HCT116 (cell line): Measurements from ENCODE around the gene COL21A1. TPM values are rescaled to one million over a fixed set of nuclear protein-coding genes. Genes with fewer than 3 reads are reported as not detected.

ENCODE experiments used
- ATAC-seq: fragments of 200-7000 bp; cut with Tn5 transposase; 2 replicates; pipeline ENCODE4 v1.9.1; 2020; ENCODE audit warnings: mild to moderate bottlenecking, moderate library complexity
- BruUV-seq: library from RNA; stranded (reverse); fragments of 400-500 nt; replicated peaks from 2 replicates; lab custom pipeline; 2021; lab: Mats Ljungman, UMichigan
- CTCF ChIA-PET: fragments of 300-600 bp; sonication (Branson Sonifier 250); formaldehyde crosslinking; loops from one replicate; lab custom pipeline; 2021; ENCODE audit warnings: antibody characterized with exemption; lab: Charles Lee
- POLR2A ChIA-PET: fragments of 300-600, 350-600 bp; sonication (Branson Sonifier 250); formaldehyde crosslinking; loops from one replicate; lab custom pipeline; 2021; ENCODE audit warnings: antibody characterized with exemption; lab: Charles Lee
- RAD21 ChIA-PET, 2 experiments: fragments of 300-600 bp; sonication (Branson Sonifier 250); formaldehyde crosslinking; loops; one replicate each; lab custom pipeline; 2023; ENCODE audit warnings: low total read pairs in 2 of 2; ENCODE audit not compliant: uncharacterized antibody in 2 of 2, unreplicated experiment in 2 of 2, low non-redundant PET in 1 of 2; lab: Charles Lee
- DNase-seq: peaks from one replicate; pipeline ENCODE4 v3.0.0-alpha.2; 2010; ENCODE audit warnings: low read depth, low spot score
- H2AFZ ChIP-seq: fragments of 200-600 bp; shearing (Covaris generic), sonication (generic); 2 replicates; pipeline ENCODE4 v1.6.1; 2017; ENCODE audit warnings: low read depth, mixed run types, mixed read lengths, antibody characterized with exemption, low read length; ENCODE audit not compliant: poor library complexity, severe bottlenecking
- H3K27ac ChIP-seq: 2 replicates; pipeline ENCODE4 v1.5.1; 2012; ENCODE audit warnings: low read depth, low read length
- H3K27me3 ChIP-seq: fragments of 200-600 bp; sonication (generic); 2 replicates; pipeline ENCODE4 v1.6.1; 2016; ENCODE audit warnings: mixed run types, low read length, mixed read lengths; ENCODE audit not compliant: insufficient read depth
- H3K36me3 ChIP-seq, 2 experiments: fragments of 200-500 bp in 1 of 2; fragments of 200-600 bp in 1 of 2; sonication (Bioruptor generic) in 1 of 2; sonication (generic) in 1 of 2; 2 replicates each; pipeline versions ENCODE4 v1.5.1 to v1.6.1; 2014 to 2016; ENCODE audit warnings: low read length in 2 of 2, inconsistent platforms in 1 of 2, mixed read lengths in 1 of 2, mixed run types in 1 of 2; ENCODE audit not compliant: insufficient read depth in 2 of 2, control insufficient read depth in 1 of 2
- H3K4me1 ChIP-seq, 2 experiments: fragments of 200-600 bp in 1 of 2; sonication (generic) in 1 of 2; 2 replicates each; pipeline versions ENCODE4 v1.5.1 to v1.6.1; 2012 to 2017; ENCODE audit warnings: low read length in 2 of 2, inconsistent platforms in 1 of 2, mild to moderate bottlenecking in 1 of 2, mixed read lengths in 1 of 2, mixed run types in 1 of 2, moderate library complexity in 1 of 2; ENCODE audit not compliant: insufficient read depth in 2 of 2, control insufficient read depth in 1 of 2
- H3K4me2 ChIP-seq: fragments of 200-600 bp; sonication (generic); 2 replicates; pipeline ENCODE4 v1.6.1; 2017; ENCODE audit warnings: mixed run types, low read length, mixed read lengths
- H3K4me3 ChIP-seq, 2 experiments: fragments of 200-600 bp in 1 of 2; sonication (generic) in 1 of 2; replicated peaks in 1 of 2; 2 replicates each; pipeline ENCODE4 v1.5.1; 2011 to 2016; ENCODE audit warnings: low read length in 2 of 2, control low read depth in 1 of 2, low read depth in 1 of 2, mild to moderate bottlenecking in 1 of 2, mixed read lengths in 1 of 2, mixed run types in 1 of 2
- H3K79me2 ChIP-seq: fragments of 200-600 bp; sonication (generic); 2 replicates; pipeline ENCODE4 v1.6.1; 2017; ENCODE audit warnings: mild to moderate bottlenecking, mixed run types, low read length, moderate library complexity, mixed read lengths; ENCODE audit not compliant: insufficient read depth
- H3K9ac ChIP-seq: fragments of 200-600 bp; sonication (generic); 2 replicates; pipeline ENCODE4 v1.6.1; 2016; ENCODE audit warnings: low read length, mixed read lengths
- H3K9me2 ChIP-seq: fragments of 200-600 bp; sonication (generic), shearing (Covaris generic); 2 replicates; pipeline ENCODE4 v1.6.1; 2017; ENCODE audit warnings: mixed run types, mild to moderate bottlenecking, moderate library complexity; ENCODE audit not compliant: insufficient read depth
- H3K9me3 ChIP-seq, 2 experiments: fragments of 200-500 bp in 1 of 2; fragments of 200-600 bp in 1 of 2; sonication (Bioruptor generic) in 1 of 2; sonication (generic) in 1 of 2; 2 replicates each; pipeline ENCODE4 v1.6.1; 2014 to 2017; ENCODE audit warnings: low read length in 2 of 2, mixed read lengths in 2 of 2, inconsistent platforms in 1 of 2, low read depth in 1 of 2, mild to moderate bottlenecking in 1 of 2, mixed run types in 1 of 2, moderate library complexity in 1 of 2; ENCODE audit not compliant: control insufficient read depth in 1 of 2, insufficient read depth in 1 of 2
- H4K20me1 ChIP-seq: fragments of 200-600 bp; sonication (generic), shearing (Covaris generic); 2 replicates; pipeline ENCODE4 v1.6.1; 2017; ENCODE audit warnings: mixed run types, mild to moderate bottlenecking, moderate library complexity; ENCODE audit not compliant: insufficient read depth
- ATF3 ChIP-seq: IDR thresholded peaks from 2 replicates; pipeline ENCODE4 v1.6.1; 2012
- CBX3 ChIP-seq: IDR thresholded peaks from 2 replicates; pipeline ENCODE4 v1.6.1; 2012; ENCODE audit warnings: low read depth
- CEBPB ChIP-seq: IDR thresholded peaks from 2 replicates; pipeline ENCODE4 v1.6.1; 2012; ENCODE audit warnings: low read depth
- ELF1 ChIP-seq: IDR thresholded peaks from 2 replicates; pipeline ENCODE4 v1.6.1; 2012; ENCODE audit warnings: low read depth, borderline replicate concordance
- FOSL1 ChIP-seq: IDR thresholded peaks from 2 replicates; pipeline ENCODE4 v1.6.1; 2012; ENCODE audit warnings: low read depth
- POLR2A ChIP-seq: IDR thresholded peaks from 2 replicates; pipeline ENCODE4 v1.7.0; 2011; ENCODE audit warnings: borderline replicate concordance; ENCODE audit not compliant: insufficient read depth, insufficient read length; ENCODE audit errors: extremely low read depth
- POLR2AphosphoS5 ChIP-seq: IDR thresholded peaks from 2 replicates; pipeline ENCODE4 v1.6.1; 2011; ENCODE audit warnings: mild to moderate bottlenecking, low read depth, low read length, moderate library complexity
- RAD21 ChIP-seq: IDR thresholded peaks from 2 replicates; pipeline ENCODE4 v1.6.1; 2012; ENCODE audit warnings: low read depth, mild to moderate bottlenecking
- SP1 ChIP-seq: IDR thresholded peaks from 2 replicates; pipeline ENCODE4 v1.6.1; 2012; ENCODE audit warnings: low read depth
- TCF7L2 ChIP-seq: IDR thresholded peaks from 2 replicates; pipeline ENCODE4 v1.7.0; 2011; ENCODE audit warnings: borderline replicate concordance, inconsistent platforms; ENCODE audit not compliant: insufficient read depth, insufficient read length; ENCODE audit errors: extremely low read depth
- YY1 ChIP-seq: IDR thresholded peaks from 2 replicates; pipeline ENCODE4 v1.6.1; 2011; ENCODE audit warnings: low read length, low read depth, moderate library complexity, mild to moderate bottlenecking; ENCODE audit not compliant: insufficient replicate concordance; ENCODE audit errors: extremely low read depth
- ZBTB33 ChIP-seq: IDR thresholded peaks from 2 replicates; pipeline ENCODE4 v1.6.1; 2011; ENCODE audit warnings: mild to moderate bottlenecking, low read length, moderate library complexity; ENCODE audit not compliant: insufficient replicate concordance; ENCODE audit errors: extremely low read depth
- ZFX ChIP-seq: fragments of 450-650 bp; IDR thresholded peaks from 2 replicates; pipeline ENCODE4 v1.6.1; 2017
- ZNF274 ChIP-seq: fragments of 200-500 bp; sonication (Bioruptor generic); IDR thresholded peaks from 2 replicates; pipeline ENCODE4 v1.6.1; 2014; ENCODE audit warnings: mild to moderate bottlenecking, low read depth, low read length, inconsistent platforms
- intact Hi-C: fragments of 100-400 bp; cut with micrococcal nuclease; formaldehyde crosslinking; loops from 2 replicates; pipeline ENCODE4 v1.10.0; 2022
- total RNA-seq: library from RNA; stranded (reverse); gene quantifications from one replicate; pipeline ENCODE4 v1.2.1, GENCODE V29; 2021; ENCODE audit not compliant: unreplicated experiment
- TF ChIP-seq, protein P1 (sequence below): IDR thresholded peaks from 2 replicates; pipeline ENCODE4 v1.6.1; 2012; ENCODE audit warnings: low read depth

The COL21A1 gene
- total RNA-seq, 1 experiment from 2014 or later = not detected

DNA sequence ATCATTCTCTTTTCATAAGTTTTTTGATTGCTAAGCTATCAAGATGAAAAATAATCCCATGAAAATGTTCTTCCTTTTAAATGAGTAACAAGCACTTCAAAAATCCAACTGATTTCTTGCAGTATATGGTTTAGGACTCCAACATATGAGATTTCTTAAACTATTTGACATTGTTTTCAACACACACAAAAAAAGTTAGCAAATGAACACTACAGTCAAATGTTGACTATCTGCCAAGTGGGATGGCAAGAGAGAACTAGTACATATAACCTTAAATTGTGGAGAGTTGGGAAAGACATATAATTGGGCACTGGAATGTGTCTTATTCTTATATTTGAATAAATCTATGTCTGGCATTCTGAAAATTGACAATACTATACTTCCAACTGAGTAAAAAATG lies 15.6 kb downstream of the COL21A1 start:
- no peak for TF ChIP-seq SP1
- no peak for TF ChIP-seq ATF3
- no peak for TF ChIP-seq FOSL1
- no peak for TF ChIP-seq CEBPB
- no peak for TF ChIP-seq ZFX
- TF ChIP-seq, all 23 proteins: peak for 0

DNA sequence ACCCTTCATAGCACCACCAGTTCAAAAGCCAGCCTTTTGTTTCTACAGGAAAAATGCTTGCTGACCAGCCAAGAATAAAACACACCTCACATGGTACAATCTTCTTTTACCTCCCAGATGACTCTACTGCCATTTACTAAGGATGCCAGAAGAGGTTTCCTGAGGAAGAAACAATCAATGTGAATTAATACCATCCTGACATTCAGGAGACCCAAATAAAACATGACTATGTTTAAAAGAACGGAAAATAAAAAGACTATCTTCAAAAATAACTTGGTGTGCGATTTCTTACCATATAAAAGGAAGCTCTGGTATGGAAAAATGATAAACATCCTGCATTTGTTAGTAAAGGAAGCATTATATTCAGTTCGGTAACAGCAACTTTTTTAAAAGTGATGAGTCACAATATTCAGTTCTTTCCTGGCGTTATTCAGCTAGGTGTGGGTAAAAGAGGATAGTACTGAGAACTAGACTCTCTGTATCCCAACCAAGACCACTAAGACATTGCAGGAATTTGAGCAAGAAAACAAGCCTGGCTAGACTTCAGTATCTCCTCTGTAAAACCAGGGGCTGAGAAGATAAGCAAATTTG lies 16.3 kb downstream of the COL21A1 start:
- no TSS peak for BruUV-seq
- ChIA-PET RAD21 (no interaction called here), CTCF (no interaction called here), POLR2A (no interaction called here)
- Histone ChIP-seq H3K36me3 (no peaks in the 10 kb centered on the region), H3K9ac (no peak overlapping the region), H2AFZ (no peak overlapping the region), H3K4me2 (no peak overlapping the region), H3K4me3 (no peak overlapping the region), H3K9me3 (no peaks in the 10 kb centered on the region), H3K27ac (no peak overlapping the region), H4K20me1 (no peaks in the 10 kb centered on the region), H3K27me3 (no peaks in the 10 kb centered on the region), H3K79me2 (no peaks in the 10 kb centered on the region), H3K4me1 (no peaks in the 10 kb centered on the region), H3K9me2 (no peaks in the 10 kb centered on the region)
- ATAC-seq (no peak), DNase-seq (no peak)
- intact Hi-C loops = no loop called here
- no peak for TF ChIP-seq SP1
- TF ChIP-seq CEBPB = no peak
- no peak for TF ChIP-seq POLR2A
- no peak for TF ChIP-seq POLR2AphosphoS5
- no peak for TF ChIP-seq YY1
- TF ChIP-seq TCF7L2 = no peak
- TF ChIP-seq RAD21 = no peak
- no peak for TF ChIP-seq ELF1
- TF ChIP-seq, protein P1, sequence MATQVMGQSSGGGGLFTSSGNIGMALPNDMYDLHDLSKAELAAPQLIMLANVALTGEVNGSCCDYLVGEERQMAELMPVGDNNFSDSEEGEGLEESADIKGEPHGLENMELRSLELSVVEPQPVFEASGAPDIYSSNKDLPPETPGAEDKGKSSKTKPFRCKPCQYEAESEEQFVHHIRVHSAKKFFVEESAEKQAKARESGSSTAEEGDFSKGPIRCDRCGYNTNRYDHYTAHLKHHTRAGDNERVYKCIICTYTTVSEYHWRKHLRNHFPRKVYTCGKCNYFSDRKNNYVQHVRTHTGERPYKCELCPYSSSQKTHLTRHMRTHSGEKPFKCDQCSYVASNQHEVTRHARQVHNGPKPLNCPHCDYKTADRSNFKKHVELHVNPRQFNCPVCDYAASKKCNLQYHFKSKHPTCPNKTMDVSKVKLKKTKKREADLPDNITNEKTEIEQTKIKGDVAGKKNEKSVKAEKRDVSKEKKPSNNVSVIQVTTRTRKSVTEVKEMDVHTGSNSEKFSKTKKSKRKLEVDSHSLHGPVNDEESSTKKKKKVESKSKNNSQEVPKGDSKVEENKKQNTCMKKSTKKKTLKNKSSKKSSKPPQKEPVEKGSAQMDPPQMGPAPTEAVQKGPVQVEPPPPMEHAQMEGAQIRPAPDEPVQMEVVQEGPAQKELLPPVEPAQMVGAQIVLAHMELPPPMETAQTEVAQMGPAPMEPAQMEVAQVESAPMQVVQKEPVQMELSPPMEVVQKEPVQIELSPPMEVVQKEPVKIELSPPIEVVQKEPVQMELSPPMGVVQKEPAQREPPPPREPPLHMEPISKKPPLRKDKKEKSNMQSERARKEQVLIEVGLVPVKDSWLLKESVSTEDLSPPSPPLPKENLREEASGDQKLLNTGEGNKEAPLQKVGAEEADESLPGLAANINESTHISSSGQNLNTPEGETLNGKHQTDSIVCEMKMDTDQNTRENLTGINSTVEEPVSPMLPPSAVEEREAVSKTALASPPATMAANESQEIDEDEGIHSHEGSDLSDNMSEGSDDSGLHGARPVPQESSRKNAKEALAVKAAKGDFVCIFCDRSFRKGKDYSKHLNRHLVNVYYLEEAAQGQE = no peak
- no peak for TF ChIP-seq ZBTB33
- TF ChIP-seq ZNF274 = no peak
- TF ChIP-seq ZFX = no peak
- no peak for TF ChIP-seq CBX3
- no peak for TF ChIP-seq FOSL1

More for the DNA sequence above, 15.6 kb downstream of the COL21A1 start:
- H3K27me3 ChIP-seq = no peaks in the 10 kb centered on the region
- ChIA-PET POLR2A (no interaction called here), RAD21 (no interaction called here), CTCF (no interaction called here)
- no peak overlapping the region for H2AFZ ChIP-seq
- no peaks in the 10 kb centered on the region for H3K9me2 ChIP-seq
- H3K9me3 ChIP-seq = no peaks in the 10 kb centered on the region
- no peak overlapping the region for H3K4me3 ChIP-seq
- no peak overlapping the region for H3K27ac ChIP-seq
- H3K4me2 ChIP-seq = no peak overlapping the region
- no peak overlapping the region for H3K9ac ChIP-seq
- intact Hi-C loops = no loop called here
- BruUV-seq = no TSS peak
- no peaks in the 10 kb centered on the region for H3K4me1 ChIP-seq
- ATAC-seq = no peak
- H3K36me3 ChIP-seq = no peaks in the 10 kb centered on the region
- no peaks in the 10 kb centered on the region for H4K20me1 ChIP-seq
- no peaks in the 10 kb centered on the region for H3K79me2 ChIP-seq
- no peak for DNase-seq
